ENCODE measurements around the gene PITX1. TPM values are rescaled to one million over a fixed set of nuclear protein-coding genes. Genes with fewer than 3 reads are reported as not detected.
"Not testable (repeated sequence)": the region's sequence is repeated elsewhere in the genome, so short reads cannot be mapped to it uniquely, and the experiment has no call there.

PITX1 gene
- 141 TPM for total RNA-seq

DNA sequence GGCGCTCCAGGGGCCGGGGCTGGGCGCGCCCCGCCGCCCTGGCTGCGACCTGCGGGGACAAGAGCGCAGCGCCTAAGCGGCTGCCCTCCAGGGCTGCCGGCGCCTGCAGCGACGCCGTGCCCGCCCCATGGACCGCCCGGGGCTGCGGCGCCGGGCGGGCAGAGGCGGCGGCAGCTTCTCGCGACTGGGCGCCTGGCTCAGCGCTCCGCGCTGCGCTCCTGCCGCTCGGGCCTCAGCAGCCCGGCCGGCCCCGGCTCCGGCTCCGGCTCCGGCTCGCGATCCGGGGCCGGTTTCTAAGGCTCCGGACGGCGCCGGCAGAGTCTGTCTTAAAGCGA, at the start of gene PITX1:
TSS of gene PITX1 (minus strand) at position 328 of the 335 bp plus-strand sequence. CDS start 347 bp downstream, outside the sequence.
- H3K36me3 ChIP-seq, result no peaks in the 10 kb centered on the region
- DNase-seq (ENCODE audit: extremely low spot score in 2 of 2), result no peak
- H3K4me1 ChIP-seq, result peaks cover 48% of the 10 kb centered on the region
- intact Hi-C loops (cut with DNase I), result no loop called here
- peaks cover 20% of the 10 kb centered on the region for H3K27me3 ChIP-seq
- H3K27ac ChIP-seq, result peak within 1 kb of the TSS; percentile 95
- H3K9me3 ChIP-seq, result no peaks in the 10 kb centered on the region
- TF ChIP-seq POLR2AphosphoS5 (IDR thresholded peaks at IDR 0.05; ENCODE audit: insufficient read depth in 1 of 2, low read depth in 1 of 2) (no peak), CTCF (IDR thresholded peaks at IDR 0.05) (no peak), POLR2A (IDR thresholded peaks at IDR 0.05) (no peak)
- peak within 1 kb of the TSS; percentile 43 to 57 for H3K4me3 ChIP-seq

- intact Hi-C loops (cut with DNase I); H3K4me1 ChIP-seq; H3K36me3 ChIP-seq; H3K4me3 ChIP-seq; H3K27ac ChIP-seq; DNase-seq (ENCODE audit: extremely low spot score in 2 of 2); H3K27me3 ChIP-seq; H3K9me3 ChIP-seq: not testable (repeated sequence)
Measured at GRCh38 chr5:135083334-135083733, 49.3 kb upstream of the PITX1 start.

- Histone ChIP-seq H3K27ac (no peak overlapping the region), H3K4me1 (no peaks in the 10 kb centered on the region), H3K27me3 (no peaks in the 10 kb centered on the region), H3K4me3 (no peak overlapping the region), H3K36me3 (no peaks in the 10 kb centered on the region), H3K9me3 (no peaks in the 10 kb centered on the region)
- intact Hi-C loops (cut with DNase I), result no loop called here
- no peak for DNase-seq (ENCODE audit: extremely low spot score in 2 of 2)
- TF ChIP-seq POLR2AphosphoS5 (IDR thresholded peaks at IDR 0.05; ENCODE audit: insufficient read depth in 1 of 2, low read depth in 1 of 2) (no peak), CTCF (IDR thresholded peaks at IDR 0.05) (no peak), POLR2A (IDR thresholded peaks at IDR 0.05) (no peak)
Measured at GRCh38 chr5:135081240-135081639, 47.2 kb upstream of the PITX1 start.

DNA sequence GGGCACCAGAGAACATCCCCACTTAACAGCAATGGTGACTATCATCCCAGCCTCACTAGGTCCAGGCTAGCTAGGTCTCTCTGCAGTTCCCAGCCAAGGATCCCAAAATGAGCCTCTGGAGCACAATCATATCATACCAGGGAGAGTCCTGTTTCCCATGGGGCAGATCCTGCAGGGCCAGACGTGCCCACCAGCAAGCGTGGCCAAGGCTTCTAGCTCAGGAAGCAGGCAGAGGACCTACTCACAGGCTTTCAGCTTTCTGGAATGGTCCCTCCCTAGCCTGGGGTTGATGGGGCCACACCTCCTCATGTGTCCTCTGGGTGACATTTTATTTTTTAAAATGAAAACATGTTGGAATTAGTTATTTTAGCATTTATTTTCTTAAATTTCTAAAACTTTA, 45.7 kb upstream of the PITX1 start:
- Histone ChIP-seq H3K36me3 (no peaks in the 10 kb centered on the region), H3K9me3 (no peaks in the 10 kb centered on the region), H3K27ac (no peak overlapping the region), H3K4me1 (no peaks in the 10 kb centered on the region), H3K4me3 (no peak overlapping the region), H3K27me3 (no peaks in the 10 kb centered on the region)
- TF ChIP-seq POLR2AphosphoS5 (IDR thresholded peaks at IDR 0.05; ENCODE audit: insufficient read depth in 1 of 2, low read depth in 1 of 2) (no peak), POLR2A (IDR thresholded peaks at IDR 0.05) (no peak), CTCF (IDR thresholded peaks at IDR 0.05) (no peak)
- no peak for DNase-seq (ENCODE audit: extremely low spot score in 2 of 2)
- intact Hi-C loops (cut with DNase I), result no loop called here

GRCh38 chr5:135079099-135079681, 45.2 kb upstream of the PITX1 start:
- TF ChIP-seq CTCF (IDR thresholded peaks at IDR 0.05) (no peak), POLR2A (IDR thresholded peaks at IDR 0.05) (no peak), POLR2AphosphoS5 (IDR thresholded peaks at IDR 0.05; ENCODE audit: insufficient read depth in 1 of 2, low read depth in 1 of 2) (no peak)
- no peaks in the 10 kb centered on the region for H3K36me3 ChIP-seq
- H3K27ac ChIP-seq, result no peak overlapping the region
- no peaks in the 10 kb centered on the region for H3K9me3 ChIP-seq
- intact Hi-C loops (cut with DNase I), result no loop called here
- no peaks in the 10 kb centered on the region for H3K27me3 ChIP-seq
- no peak overlapping the region for H3K4me3 ChIP-seq
- no peaks in the 10 kb centered on the region for H3K4me1 ChIP-seq
- DNase-seq (ENCODE audit: extremely low spot score in 2 of 2), result no peak
